ENCODE measurements around the gene GHRL.

GHRL gene

DNA sequence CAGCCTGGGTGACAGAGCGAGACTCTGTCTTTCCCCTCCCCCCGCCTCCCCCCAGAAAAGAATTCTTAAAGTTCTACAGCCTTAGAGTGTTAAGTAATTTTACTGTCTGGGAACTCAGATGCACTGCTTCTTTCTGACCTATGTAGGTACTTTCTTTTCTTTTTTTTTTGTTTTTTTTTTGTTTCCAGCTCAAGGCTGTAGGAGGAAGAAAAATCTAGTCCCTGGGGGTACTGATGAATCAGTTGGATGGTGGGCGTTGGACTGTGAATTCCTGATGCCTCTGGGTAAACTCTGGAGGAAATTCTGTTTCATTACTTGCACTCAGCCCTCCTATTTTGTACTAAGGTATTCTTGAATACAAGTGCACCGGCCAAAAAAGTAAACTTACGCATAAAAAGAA lies 10.8 kb downstream of the GHRL start:
- no peak for DNase-seq (ENCODE audit: low spot score)
- H3K27ac ChIP-seq (replicated peaks; ENCODE audit: low read length): no peak overlapping the region

DNA sequence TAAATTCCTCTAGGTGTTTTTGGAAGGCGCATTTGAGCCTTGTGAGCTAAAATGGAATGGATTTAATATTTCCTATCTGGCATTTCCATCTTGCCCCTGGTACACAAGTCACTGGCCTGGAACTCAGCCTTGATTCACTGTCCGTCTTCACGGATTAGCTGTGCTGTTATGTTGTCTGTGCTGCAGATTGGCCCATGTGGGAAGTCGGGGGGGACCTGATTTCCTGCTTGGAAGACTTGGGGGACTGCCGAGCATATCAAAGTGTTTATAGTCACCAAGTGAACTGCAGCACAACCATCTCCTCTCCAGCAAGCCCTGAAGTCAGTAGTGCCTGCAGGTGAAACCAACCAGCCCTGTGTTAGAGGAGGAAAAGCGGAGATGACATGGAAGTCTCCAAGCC lies 12.2 kb downstream of the GHRL start:
- Histone ChIP-seq H3K4me2 (ENCODE audit: insufficient read depth, low read length, poor library complexity, severe bottlenecking) (no peak overlapping the region), H3K4ac (ENCODE audit: low read length) (no peak overlapping the region), H3K4me3 (ENCODE audit: low read length in 2 of 2) (no peak overlapping the region), H3K9ac (ENCODE audit: low read depth, low read length, poor library complexity) (no peak overlapping the region), H2BK120ac (ENCODE audit: low read depth, low read length) (no peak overlapping the region), H2BK12ac (ENCODE audit: low read length) (no peak overlapping the region), H3K23ac (ENCODE audit: low read depth, low read length, poor library complexity) (no peak overlapping the region), H2AK5ac (ENCODE audit: low read depth, low read length) (no peak overlapping the region), H2AFZ (ENCODE audit: low read length) (no peak overlapping the region), H3K36me3 (replicated peaks in 1 of 2; ENCODE audit: control insufficient read depth in 2 of 2, insufficient read depth in 2 of 2, low read length in 2 of 2) (peaks cover 25 to 82% of the 10 kb centered on the region in 2 donors), H2BK15ac (ENCODE audit: low read length) (no peak overlapping the region), H3K4me1 (ENCODE audit: control insufficient read depth in 2 of 2, insufficient read depth in 1 of 2, low read depth in 1 of 2, low read length in 2 of 2) (peaks cover 6 to 9% of the 10 kb centered on the region in 2 donors), H3K14ac (ENCODE audit: low read length) (no peak overlapping the region), H3K79me1 (ENCODE audit: low read depth, low read length) (peaks cover 3% of the 10 kb centered on the region), H2BK5ac (ENCODE audit: low read length) (no peak overlapping the region), H3K18ac (ENCODE audit: low read length) (no peak overlapping the region), H3K9me3 (replicated peaks in 1 of 2; ENCODE audit: control insufficient read depth in 2 of 2, insufficient read depth in 1 of 2, low read depth in 1 of 2, low read length in 2 of 2) (no peaks in the 10 kb centered on the region), H3K27me3 (ENCODE audit: control insufficient read depth in 3 of 3, insufficient read depth in 3 of 3, low read depth in 1 of 3, low read length in 3 of 3) (no peaks in the 10 kb centered on the region), H4K8ac (ENCODE audit: low read depth, low read length) (no peak overlapping the region), H4K91ac (ENCODE audit: low read depth, low read length, poor library complexity) (no peak overlapping the region), H3K27ac (replicated peaks; ENCODE audit: low read length) (no peak overlapping the region)
- no peak for DNase-seq (ENCODE audit: low spot score)
- no CpG with 5 or more reads among the region's 6 CpGs for WGBS, 2 donors (ENCODE audit: extremely low coverage in 2 of 2, insufficient read length in 2 of 2, insufficient replicate concordance in 1 of 2)

More for the DNA sequence above, 10.8 kb downstream of the GHRL start:
- no peak overlapping the region for H2AFZ ChIP-seq (ENCODE audit: low read length)
- peaks cover 21 to 82% of the 10 kb centered on the region in 2 donors for H3K36me3 ChIP-seq (replicated peaks in 1 of 2; ENCODE audit: control insufficient read depth in 2 of 2, insufficient read depth in 2 of 2, low read length in 2 of 2)
- H3K14ac ChIP-seq (ENCODE audit: low read length): no peak overlapping the region
- WGBS, 2 donors (ENCODE audit: extremely low coverage in 2 of 2, insufficient read length in 2 of 2, insufficient replicate concordance in 1 of 2): no CpG with 5 or more reads among the region's 5 CpGs
- H3K9ac ChIP-seq (ENCODE audit: low read depth, low read length, poor library complexity): no peak overlapping the region
- H3K4ac ChIP-seq (ENCODE audit: low read length): no peak overlapping the region
- no peak overlapping the region for H2AK5ac ChIP-seq (ENCODE audit: low read depth, low read length)
- no peak overlapping the region for H2BK120ac ChIP-seq (ENCODE audit: low read depth, low read length)
- H2BK12ac ChIP-seq (ENCODE audit: low read length): no peak overlapping the region
- no peak overlapping the region for H2BK15ac ChIP-seq (ENCODE audit: low read length)
- no peak overlapping the region for H2BK5ac ChIP-seq (ENCODE audit: low read length)
- no peak overlapping the region for H3K23ac ChIP-seq (ENCODE audit: low read depth, low read length, poor library complexity)
- H3K4me3 ChIP-seq (ENCODE audit: low read length in 2 of 2): no peak overlapping the region
- no peak overlapping the region for H3K18ac ChIP-seq (ENCODE audit: low read length)
- H3K27me3 ChIP-seq (ENCODE audit: control insufficient read depth in 3 of 3, insufficient read depth in 3 of 3, low read depth in 1 of 3, low read length in 3 of 3): no peaks in the 10 kb centered on the region
- H3K9me3 ChIP-seq (replicated peaks in 1 of 2; ENCODE audit: control insufficient read depth in 2 of 2, insufficient read depth in 1 of 2, low read depth in 1 of 2, low read length in 2 of 2): no peaks in the 10 kb centered on the region
- H3K4me1 ChIP-seq (ENCODE audit: control insufficient read depth in 2 of 2, insufficient read depth in 1 of 2, low read depth in 1 of 2, low read length in 2 of 2): peaks cover 9 to 18% of the 10 kb centered on the region in 2 donors
- no peak overlapping the region for H4K8ac ChIP-seq (ENCODE audit: low read depth, low read length)
- H4K91ac ChIP-seq (ENCODE audit: low read depth, low read length, poor library complexity): no peak overlapping the region
- H3K4me2 ChIP-seq (ENCODE audit: insufficient read depth, low read length, poor library complexity, severe bottlenecking): no peak overlapping the region
- no peaks in the 10 kb centered on the region for H3K79me1 ChIP-seq (ENCODE audit: low read depth, low read length)

GRCh38 chr3:10280177-10280529 lies 12.6 kb downstream of the GHRL start:
- Histone ChIP-seq H2AK5ac (ENCODE audit: low read depth, low read length) (no peak overlapping the region), H3K27ac (replicated peaks; ENCODE audit: low read length) (no peak overlapping the region), H4K8ac (ENCODE audit: low read depth, low read length) (no peak overlapping the region), H3K4me2 (ENCODE audit: insufficient read depth, low read length, poor library complexity, severe bottlenecking) (no peak overlapping the region), H3K36me3 (replicated peaks in 1 of 2; ENCODE audit: control insufficient read depth in 2 of 2, insufficient read depth in 2 of 2, low read length in 2 of 2) (peaks cover 25 to 80% of the 10 kb centered on the region in 2 donors), H2BK120ac (ENCODE audit: low read depth, low read length) (no peak overlapping the region), H3K4ac (ENCODE audit: low read length) (no peak overlapping the region), H2BK12ac (ENCODE audit: low read length) (no peak overlapping the region), H3K18ac (ENCODE audit: low read length) (no peak overlapping the region), H3K14ac (ENCODE audit: low read length) (no peak overlapping the region), H3K4me1 (ENCODE audit: control insufficient read depth in 2 of 2, insufficient read depth in 1 of 2, low read depth in 1 of 2, low read length in 2 of 2) (peaks cover 4 to 6% of the 10 kb centered on the region in 2 donors), H2AFZ (ENCODE audit: low read length) (no peak overlapping the region), H3K23ac (ENCODE audit: low read depth, low read length, poor library complexity) (no peak overlapping the region), H3K27me3 (ENCODE audit: control insufficient read depth in 3 of 3, insufficient read depth in 3 of 3, low read depth in 1 of 3, low read length in 3 of 3) (no peaks in the 10 kb centered on the region), H4K91ac (ENCODE audit: low read depth, low read length, poor library complexity) (no peak overlapping the region), H3K9me3 (replicated peaks in 1 of 2; ENCODE audit: control insufficient read depth in 2 of 2, insufficient read depth in 1 of 2, low read depth in 1 of 2, low read length in 2 of 2) (no peaks in the 10 kb centered on the region), H2BK15ac (ENCODE audit: low read length) (no peak overlapping the region), H3K4me3 (ENCODE audit: low read length in 2 of 2) (no peak overlapping the region), H3K9ac (ENCODE audit: low read depth, low read length, poor library complexity) (no peak overlapping the region), H3K79me1 (ENCODE audit: low read depth, low read length) (peaks cover 6% of the 10 kb centered on the region), H2BK5ac (ENCODE audit: low read length) (no peak overlapping the region)
- no peak for DNase-seq (ENCODE audit: low spot score)
- no CpG with 5 or more reads among the region's 5 CpGs for WGBS, 2 donors (ENCODE audit: extremely low coverage in 2 of 2, insufficient read length in 2 of 2, insufficient replicate concordance in 1 of 2)

DNA sequence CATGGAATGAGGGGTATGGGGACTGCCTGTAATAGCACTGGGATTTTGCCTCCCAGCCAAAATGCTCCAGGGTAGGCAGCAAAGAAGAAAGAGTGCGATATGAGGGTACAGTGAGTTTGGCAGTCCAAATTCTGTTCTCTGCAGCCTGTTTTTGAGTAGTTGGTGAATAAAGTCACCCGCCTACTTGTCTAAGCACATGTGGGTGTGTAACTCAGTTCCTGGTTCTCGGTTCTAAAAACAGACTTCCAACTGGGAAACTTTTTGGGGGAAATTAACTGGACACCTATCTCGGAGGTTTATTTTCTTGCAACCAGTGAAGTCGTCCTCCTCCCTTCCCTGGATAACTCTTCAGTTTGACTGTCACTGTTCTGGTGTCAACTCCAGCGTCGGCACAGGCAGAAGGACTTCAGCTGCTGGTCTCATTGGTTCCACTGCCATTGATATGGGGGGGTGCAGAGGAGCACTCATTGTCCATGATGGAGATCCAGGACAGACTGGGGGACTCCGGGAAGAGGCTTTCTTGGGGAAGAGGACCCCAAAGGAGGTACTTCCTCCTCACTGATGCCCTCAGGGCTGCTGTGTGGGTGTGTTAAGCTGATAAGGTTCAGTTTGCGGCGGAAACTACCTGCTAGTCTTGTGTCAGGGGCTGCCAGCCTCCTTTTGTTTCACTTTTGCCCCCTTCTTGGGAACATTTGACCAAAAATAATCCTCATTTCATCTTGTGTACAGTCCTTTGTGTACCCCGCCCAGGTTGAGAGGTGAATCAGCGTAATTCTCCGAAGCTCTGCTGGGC lies 13.2 kb downstream of the GHRL start:
- H3K4me2 ChIP-seq (ENCODE audit: insufficient read depth, low read length, poor library complexity, severe bottlenecking): no peak overlapping the region
- H3K27me3 ChIP-seq (ENCODE audit: control insufficient read depth in 3 of 3, insufficient read depth in 3 of 3, low read depth in 1 of 3, low read length in 3 of 3): no peaks in the 10 kb centered on the region
- H2BK120ac ChIP-seq (ENCODE audit: low read depth, low read length): no peak overlapping the region
- no peak overlapping the region for H4K91ac ChIP-seq (ENCODE audit: low read depth, low read length, poor library complexity)
- H3K79me1 ChIP-seq (ENCODE audit: low read depth, low read length): peaks cover 6% of the 10 kb centered on the region
- H3K14ac ChIP-seq (ENCODE audit: low read length): no peak overlapping the region
- H3K18ac ChIP-seq (ENCODE audit: low read length): no peak overlapping the region
- no peak overlapping the region for H2BK15ac ChIP-seq (ENCODE audit: low read length)
- WGBS, 2 donors (ENCODE audit: extremely low coverage in 2 of 2, insufficient read length in 2 of 2, insufficient replicate concordance in 1 of 2): no CpG with 5 or more reads among the region's 13 CpGs
- H2AFZ ChIP-seq (ENCODE audit: low read length): no peak overlapping the region
- H3K9ac ChIP-seq (ENCODE audit: low read depth, low read length, poor library complexity): no peak overlapping the region
- H3K23ac ChIP-seq (ENCODE audit: low read depth, low read length, poor library complexity): no peak overlapping the region
- H4K8ac ChIP-seq (ENCODE audit: low read depth, low read length): no peak overlapping the region
- H2AK5ac ChIP-seq (ENCODE audit: low read depth, low read length): no peak overlapping the region
- no peak overlapping the region for H2BK5ac ChIP-seq (ENCODE audit: low read length)
- peaks cover under 1 to 1% of the 10 kb centered on the region in 2 donors for H3K4me1 ChIP-seq (ENCODE audit: control insufficient read depth in 2 of 2, insufficient read depth in 1 of 2, low read depth in 1 of 2, low read length in 2 of 2)
- H3K27ac ChIP-seq (replicated peaks; ENCODE audit: low read length): no peak overlapping the region
- no peak overlapping the region for H3K4ac ChIP-seq (ENCODE audit: low read length)
- no peak overlapping the region for H2BK12ac ChIP-seq (ENCODE audit: low read length)
- H3K4me3 ChIP-seq (ENCODE audit: low read length in 2 of 2): no peak overlapping the region
- no peak for DNase-seq (ENCODE audit: low spot score)
- H3K36me3 ChIP-seq (replicated peaks in 1 of 2; ENCODE audit: control insufficient read depth in 2 of 2, insufficient read depth in 2 of 2, low read length in 2 of 2): peaks cover 25 to 81% of the 10 kb centered on the region in 2 donors
- H3K9me3 ChIP-seq (replicated peaks in 1 of 2; ENCODE audit: control insufficient read depth in 2 of 2, insufficient read depth in 1 of 2, low read depth in 1 of 2, low read length in 2 of 2): no peaks in the 10 kb centered on the region

All from neuronal stem cell (in vitro differentiated cells).